NK-92 (cell line): ENCODE results near the gene MICAL3.
"Not testable (repeated sequence)": the region's sequence is repeated elsewhere in the genome, so short reads cannot be mapped to it uniquely, and the experiment has no call there.

Source experiments
- DNase-seq: peaks from one replicate; lab custom pipeline; 2025; ENCODE audit not compliant: unreplicated experiment; lab: John Stamatoyannopoulos, UW

MICAL3 gene

GRCh38 chr22:17939579-17939978, 84.8 kb downstream of the MICAL3 start:
- no peak for DNase-seq

DNA sequence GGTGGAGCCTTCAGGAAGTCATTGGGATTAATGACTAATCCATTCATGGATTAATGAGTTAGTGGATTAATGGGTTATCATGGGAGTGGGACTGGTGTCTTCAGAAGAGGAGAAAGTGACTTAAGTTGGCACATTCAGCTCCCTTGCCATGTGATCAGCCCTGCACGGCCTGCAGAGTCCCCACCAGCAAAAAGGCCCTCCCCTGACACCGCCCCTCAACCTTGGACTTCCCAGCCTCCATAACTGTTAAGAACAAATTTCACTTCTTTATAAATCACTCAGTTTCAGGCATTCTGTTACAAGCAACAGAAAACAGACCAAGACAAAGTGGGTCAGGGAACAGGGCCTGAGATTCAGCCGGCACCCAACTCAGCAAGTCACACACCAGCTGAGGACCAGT, 85.3 kb downstream of the MICAL3 start:
- DNase-seq, result no peak

- no peak for DNase-seq
Measured at GRCh38 chr22:17938484-17938924, 85.9 kb downstream of the MICAL3 start.

DNA sequence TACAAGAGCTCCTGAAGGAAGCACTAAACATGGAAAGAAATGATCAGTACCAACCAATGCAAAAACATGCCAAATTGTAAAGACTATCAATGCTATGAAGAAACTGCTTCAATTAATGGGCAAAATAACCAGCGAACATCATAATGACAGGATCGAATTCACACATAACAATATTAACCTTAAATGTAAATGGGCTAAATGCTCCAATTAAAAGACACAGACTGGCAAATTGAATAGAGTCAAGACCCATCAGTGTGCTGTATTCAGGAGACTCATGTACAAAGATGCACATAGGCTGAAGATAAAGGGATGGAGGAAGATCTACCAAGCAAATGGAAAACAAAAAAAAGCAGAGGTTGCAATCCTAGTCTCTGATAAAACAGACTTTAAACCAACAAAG, 91.9 kb downstream of the MICAL3 start:
- DNase-seq, result not testable (repeated sequence)

- DNase-seq, result no peak
Measured at GRCh38 chr22:17931400-17931825, 92.9 kb downstream of the MICAL3 start.

DNA sequence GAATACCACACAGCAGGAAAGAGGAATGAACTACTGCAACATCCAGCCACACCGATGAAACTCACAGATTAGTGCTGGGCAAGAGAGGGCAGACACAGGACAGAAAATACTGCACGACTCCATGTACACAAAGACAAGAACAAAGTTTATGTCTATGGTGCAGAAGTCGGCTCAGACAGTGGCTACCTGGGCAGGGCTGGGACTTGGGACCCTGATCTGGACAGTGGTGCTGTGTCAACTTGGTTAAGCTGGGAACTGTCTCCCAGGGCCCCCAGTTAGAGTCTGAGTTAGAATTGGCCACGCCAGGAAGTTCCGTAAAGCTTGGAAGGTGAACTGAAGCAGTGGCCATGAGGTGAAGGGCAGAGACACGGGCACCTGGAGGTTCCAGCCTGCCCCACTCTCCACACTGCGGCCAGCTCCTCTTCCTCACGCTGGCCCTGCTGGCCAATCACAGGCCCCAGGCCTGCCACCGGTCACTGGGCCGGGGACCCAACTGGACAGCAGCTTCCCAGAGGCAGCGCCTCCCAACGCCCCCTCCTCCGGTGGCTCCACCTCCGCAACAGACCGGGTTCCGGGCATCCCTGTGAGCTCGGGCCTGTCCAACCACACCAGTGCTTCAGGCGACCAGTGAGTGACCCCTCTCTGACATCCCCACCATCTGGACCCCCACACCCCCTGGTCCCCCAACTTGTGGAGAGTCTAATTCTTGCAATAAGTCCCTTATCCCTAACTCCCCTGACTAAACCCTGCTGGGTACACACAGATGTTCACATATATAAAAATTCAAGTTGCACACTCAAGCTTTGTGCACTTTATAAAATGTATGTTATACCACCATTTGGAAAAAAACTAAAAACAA, 93.7 kb downstream of the MICAL3 start:
- DNase-seq, result no peak

DNA sequence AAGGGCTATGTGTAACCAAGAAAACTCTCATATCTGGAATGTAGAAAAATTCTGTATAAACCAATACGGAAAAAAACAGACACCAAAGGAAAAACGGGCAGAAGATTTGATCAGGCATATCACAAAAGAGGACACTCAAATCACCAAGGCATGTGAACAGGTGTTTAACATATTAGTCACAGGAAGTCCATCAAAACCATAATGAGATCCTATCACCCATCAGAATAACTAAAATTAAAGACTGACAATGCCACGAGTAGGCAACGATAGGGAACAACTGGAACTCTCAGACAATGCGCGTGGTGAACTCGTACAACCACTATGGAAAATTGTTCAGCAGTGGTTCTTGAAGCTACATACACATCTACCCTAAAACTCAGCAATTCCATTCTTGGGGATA, 94.5 kb downstream of the MICAL3 start:
- no peak for DNase-seq

DNA sequence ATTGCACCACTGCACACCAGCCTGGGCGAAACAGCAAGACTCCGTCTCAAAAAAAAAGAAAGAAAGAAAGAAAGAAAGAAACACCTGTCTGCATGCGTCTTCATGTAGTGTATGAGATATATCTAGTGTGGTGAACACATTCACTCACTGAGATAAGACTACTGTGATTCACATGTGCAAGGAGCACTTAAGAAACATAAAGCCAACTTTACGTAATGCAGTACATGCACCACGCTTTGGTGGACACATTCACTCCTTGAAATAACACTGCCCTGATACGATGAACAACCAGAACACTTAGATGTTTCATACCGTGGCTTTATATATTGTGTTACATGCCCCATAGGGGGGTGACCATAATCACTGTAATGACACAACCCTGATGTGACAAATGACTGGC, 96.0 kb downstream of the MICAL3 start:
- DNase-seq, result no peak

GRCh38 chr22:17927062-17927461, 97.3 kb downstream of the MICAL3 start:
- DNase-seq, result no peak

GRCh38 chr22:17926516-17926915, 97.8 kb downstream of the MICAL3 start:
- DNase-seq, result no peak

DNA sequence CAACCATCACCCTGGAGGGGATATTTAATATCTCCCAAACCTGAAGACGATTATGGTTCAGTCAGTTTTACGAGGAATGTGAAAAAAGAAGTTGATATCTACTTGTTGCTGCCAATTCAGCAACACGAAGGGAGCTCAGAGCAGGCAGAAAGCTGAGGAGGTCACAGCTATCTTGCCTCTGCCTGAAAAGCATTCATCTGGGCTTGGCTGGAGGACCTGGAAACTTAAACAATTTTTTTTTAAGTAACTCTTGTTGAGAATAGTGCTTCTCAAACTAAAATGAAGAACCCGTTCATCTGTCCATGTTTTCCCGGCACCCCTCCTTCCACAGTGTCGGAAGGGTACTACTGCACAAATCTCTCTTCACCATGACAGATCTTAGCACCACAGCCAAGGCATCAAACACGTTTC, 98.9 kb downstream of the MICAL3 start:
- no peak for DNase-seq

GRCh38 chr22:17924735-17925364, 99.5 kb downstream of the MICAL3 start:
- no peak for DNase-seq

- no peak for DNase-seq
Measured at GRCh38 chr22:17924076-17924475, 100.3 kb downstream of the MICAL3 start.

- no peak for DNase-seq
Measured at GRCh38 chr22:17922925-17923903, 101.1 kb downstream of the MICAL3 start.

DNA sequence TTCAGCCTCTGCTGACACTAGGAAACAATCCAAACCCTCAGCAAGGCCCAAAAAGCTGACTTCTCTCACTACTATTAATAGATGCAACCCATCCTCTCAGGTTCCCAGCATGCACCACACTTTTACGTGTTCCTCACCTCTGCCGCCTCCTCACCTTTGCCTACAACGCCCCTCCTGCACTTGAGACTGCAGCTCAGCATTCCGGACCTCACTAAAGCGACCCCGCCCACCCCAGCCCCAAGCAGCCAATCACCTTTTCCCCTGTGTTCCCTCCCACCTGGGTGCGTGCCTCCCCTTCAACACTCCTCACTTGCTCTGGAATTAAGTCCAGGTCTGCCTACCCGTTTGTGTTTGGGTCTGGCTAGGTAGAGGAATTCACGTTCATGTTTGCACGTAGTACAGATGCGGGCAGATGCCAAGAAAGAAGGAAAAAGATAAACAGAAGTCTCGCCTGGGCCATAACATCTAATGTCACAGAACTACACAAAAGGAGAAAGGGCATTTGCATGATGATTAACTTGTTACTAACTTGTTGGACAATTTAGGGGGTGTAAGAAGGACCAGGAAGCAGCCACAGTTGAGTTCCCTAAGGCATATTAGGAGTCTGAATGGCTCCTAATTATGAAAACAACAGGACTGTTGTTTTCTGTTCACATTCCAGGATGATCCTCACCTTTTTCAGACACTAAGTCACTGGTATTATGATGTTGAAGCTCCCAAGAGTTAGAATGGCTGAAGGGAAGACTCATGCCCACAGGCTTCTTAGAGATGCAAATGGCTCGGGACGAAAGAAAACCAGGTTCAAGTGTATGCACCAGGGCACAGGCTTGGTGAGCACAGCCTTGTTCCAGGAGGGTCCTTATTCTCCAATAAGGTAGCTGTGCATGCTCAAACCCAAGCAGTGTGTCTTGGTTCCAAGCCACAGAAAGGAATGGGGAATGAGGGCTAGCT, 102.2 kb downstream of the MICAL3 start:
- no peak for DNase-seq

DNA sequence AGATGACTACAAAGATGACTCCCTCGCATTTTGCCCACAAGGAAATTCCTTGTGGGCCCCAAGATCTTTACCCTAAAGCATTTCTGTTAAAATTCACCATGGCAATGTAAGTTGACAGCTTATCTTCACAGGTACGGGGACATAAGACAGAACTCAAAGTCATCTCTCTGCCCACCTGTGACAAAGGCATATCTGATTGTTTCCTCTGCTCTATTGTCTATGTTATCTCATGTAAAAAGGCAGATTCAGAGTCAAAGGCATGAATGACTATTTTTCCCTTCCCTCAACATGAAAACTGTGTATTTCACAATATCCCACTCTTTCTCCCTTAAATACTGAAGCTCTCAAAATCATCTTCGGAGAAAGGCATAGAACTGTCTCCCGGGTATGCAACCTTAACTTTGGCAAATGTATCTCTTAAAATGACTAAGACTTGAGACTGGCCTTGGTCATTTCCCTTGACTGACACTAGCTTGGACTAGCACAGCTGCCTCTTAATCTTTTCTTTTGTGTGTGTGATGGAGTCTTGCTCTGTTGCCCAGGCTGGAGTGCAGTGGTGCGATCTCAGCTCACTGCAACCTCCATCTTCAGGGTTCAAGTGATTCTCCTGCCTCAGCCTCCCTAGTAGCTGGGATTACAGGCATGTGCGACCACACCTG, 103.2 kb downstream of the MICAL3 start:
- DNase-seq, result no peak

DNA sequence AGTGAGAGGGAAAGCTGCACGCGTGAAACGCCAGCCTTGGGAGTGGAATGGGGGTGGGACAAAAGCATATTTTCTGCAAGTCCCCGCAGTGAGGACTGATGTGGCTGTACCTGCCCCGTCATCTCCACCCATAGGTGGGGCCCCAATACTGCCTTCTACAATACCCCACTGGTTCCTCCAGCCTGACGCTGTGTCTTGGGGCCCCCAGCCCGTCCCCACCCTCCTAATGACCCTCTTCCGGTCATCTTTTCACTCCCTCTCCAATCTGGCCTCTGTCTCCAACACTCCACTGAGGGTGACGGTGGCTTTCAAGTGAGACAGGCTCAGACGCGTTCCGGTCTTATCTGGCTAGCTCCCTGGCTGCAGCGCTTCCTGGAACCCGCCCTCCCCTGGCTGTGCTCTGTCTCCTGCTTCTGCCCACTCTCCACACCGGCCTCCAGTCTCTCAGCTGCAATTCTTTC, 104.2 kb downstream of the MICAL3 start:
- no peak for DNase-seq

DNA sequence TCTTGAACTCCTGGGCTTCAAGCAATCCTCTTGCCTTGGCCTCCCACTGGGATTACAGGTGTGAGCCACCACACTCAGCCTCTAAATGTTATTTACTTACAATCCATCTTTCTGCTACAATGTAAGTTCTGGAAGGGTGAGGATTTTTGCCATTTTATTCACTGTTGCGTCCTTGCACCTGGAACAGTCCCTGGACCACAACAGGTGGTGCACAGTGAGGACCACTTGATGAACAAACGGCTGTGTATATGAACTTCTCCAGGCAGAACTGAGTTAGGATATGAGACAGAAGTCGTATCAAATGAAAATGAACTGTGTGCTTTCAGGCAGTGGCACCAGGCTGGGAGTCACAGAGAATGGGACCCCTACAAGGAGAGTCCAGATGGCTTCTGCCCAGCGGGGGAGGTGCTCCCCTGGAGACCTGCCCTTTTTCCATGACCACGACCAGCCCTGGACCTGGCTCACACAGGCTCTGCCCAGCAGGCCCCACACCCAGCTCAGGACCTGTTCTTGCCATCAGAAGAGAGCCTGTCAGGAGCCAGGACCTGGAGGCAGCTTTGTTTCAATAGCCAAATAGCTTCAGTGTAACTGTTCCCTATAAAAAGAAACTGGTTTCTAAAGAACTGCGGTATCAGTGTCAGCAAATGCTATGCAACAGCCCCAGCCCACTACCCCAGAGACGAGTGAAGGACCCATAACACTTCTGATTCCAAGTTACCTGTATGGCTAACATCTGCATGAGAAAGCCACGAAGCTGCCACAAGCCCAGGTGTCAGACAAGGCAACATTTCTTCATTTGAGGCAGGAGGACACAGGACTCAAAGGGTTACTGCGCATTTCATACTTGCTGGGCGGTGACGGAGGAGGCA, 104.9 kb downstream of the MICAL3 start:
- DNase-seq, result no peak

DNA sequence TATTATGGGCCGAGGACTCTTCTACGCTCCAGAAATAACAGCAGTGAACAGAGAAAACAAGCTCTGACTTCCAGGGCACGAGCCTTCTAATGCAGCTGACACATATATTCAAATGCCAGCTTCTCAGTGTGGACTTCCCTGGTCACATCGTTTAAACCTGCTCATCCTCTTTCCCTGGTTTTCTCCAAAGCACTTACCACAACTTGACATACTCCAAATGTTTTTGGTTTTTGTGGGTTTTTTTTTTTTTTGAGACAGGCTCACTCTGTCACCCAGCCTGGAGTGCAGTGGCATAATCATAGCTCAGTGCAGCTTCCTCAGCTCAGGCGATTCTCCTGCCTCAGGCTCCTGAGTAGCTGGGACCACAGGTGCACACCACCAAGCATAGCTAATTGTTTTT, 105.5 kb downstream of the MICAL3 start:
- no peak for DNase-seq
